ENCODE measurements around the gene AFG3L2.

DNA sequence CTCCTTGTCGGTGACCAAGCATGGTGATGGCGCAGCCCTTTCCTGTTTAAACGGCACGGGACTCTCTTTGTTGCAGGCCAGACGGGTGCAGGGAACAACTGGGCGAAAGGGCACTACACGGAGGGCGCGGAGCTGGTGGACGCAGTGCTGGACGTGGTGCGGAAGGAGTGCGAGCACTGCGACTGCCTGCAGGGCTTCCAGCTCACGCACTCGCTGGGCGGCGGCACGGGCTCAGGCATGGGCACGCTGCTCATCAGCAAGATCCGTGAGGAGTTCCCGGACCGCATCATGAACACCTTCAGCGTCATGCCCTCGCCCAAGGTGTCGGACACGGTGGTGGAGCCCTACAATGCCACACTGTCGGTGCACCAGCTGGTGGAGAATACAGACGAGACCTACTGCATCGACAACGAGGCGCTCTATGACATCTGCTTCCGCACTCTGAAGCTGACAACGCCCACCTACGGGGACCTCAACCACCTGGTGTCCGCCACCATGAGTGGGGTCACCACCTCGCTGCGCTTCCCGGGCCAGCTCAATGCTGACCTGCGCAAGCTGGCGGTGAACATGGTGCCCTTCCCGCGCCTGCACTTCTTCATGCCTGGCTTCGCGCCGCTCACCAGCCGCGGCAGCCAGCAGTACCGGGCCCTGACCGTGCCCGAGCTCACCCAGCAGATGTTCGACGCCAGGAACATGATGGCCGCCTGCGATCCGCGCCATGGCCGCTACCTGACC is 51.9 kb downstream of the AFG3L2 start:
- TF ChIP-seq, protein P1, sequence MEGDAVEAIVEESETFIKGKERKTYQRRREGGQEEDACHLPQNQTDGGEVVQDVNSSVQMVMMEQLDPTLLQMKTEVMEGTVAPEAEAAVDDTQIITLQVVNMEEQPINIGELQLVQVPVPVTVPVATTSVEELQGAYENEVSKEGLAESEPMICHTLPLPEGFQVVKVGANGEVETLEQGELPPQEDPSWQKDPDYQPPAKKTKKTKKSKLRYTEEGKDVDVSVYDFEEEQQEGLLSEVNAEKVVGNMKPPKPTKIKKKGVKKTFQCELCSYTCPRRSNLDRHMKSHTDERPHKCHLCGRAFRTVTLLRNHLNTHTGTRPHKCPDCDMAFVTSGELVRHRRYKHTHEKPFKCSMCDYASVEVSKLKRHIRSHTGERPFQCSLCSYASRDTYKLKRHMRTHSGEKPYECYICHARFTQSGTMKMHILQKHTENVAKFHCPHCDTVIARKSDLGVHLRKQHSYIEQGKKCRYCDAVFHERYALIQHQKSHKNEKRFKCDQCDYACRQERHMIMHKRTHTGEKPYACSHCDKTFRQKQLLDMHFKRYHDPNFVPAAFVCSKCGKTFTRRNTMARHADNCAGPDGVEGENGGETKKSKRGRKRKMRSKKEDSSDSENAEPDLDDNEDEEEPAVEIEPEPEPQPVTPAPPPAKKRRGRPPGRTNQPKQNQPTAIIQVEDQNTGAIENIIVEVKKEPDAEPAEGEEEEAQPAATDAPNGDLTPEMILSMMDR (IDR thresholded peaks at IDR 0.05) = no peak
- no peak for TF ChIP-seq POLR2A (IDR thresholded peaks at IDR 0.05)

Measured in adrenal gland (tissue), 5 donors.